ENCODE results near the gene CNKSR3. TPM values are rescaled to one million over a fixed set of nuclear protein-coding genes. Genes with fewer than 3 reads are reported as not detected.
A peak's percentile ranks its signal among the peaks of the same experiment; 100 is the strongest.

Gene CNKSR3
- total RNA-seq, 1 experiment from 2014 or later, result 10.3 TPM

GRCh38 chr6:154511791-154512190 lies 1.3 kb upstream of the CNKSR3 start:
- no peak overlapping the region for H3K27ac ChIP-seq (ENCODE audit: low read depth, low read length, poor library complexity, severe bottlenecking)
- no peak for TF ChIP-seq CTCF (conservative IDR thresholded peaks at IDR 0.05; ENCODE audit: low read depth, low read length)
- TF ChIP-seq EZH2 (IDR thresholded peaks at IDR 0.05; ENCODE audit: borderline replicate concordance, low read depth, low read length, poor library complexity, severe bottlenecking), result no peak
- CTCF ChIA-PET, result no interaction called here
- POLR2A ChIA-PET (ENCODE audit: low non-redundant PET), result no interaction called here
- no peaks in the 10 kb centered on the region for H3K9me3 ChIP-seq (ENCODE audit: low read depth, low read length, poor library complexity, severe bottlenecking)
- intact Hi-C loops (cut with micrococcal nuclease; ENCODE audit: unreplicated experiment), result loop anchor here (5.0 to 10.0 kb wide), 3 partner anchors 133 to 357 kb away; partner anchors contain the start of gene SCAF8
- H3K36me3 ChIP-seq (ENCODE audit: insufficient read depth, low read length, poor library complexity, severe bottlenecking), result no peaks in the 10 kb centered on the region
- no TSS peak for BruUV-seq (replicated peaks)
- H3K4me3 ChIP-seq (ENCODE audit: low read depth, low read length, poor library complexity, severe bottlenecking), result no peak overlapping the region
- H3K4me1 ChIP-seq (ENCODE audit: insufficient read depth, low read length, poor library complexity, severe bottlenecking), result peaks cover 44% of the 10 kb centered on the region
- no peaks in the 10 kb centered on the region for H3K27me3 ChIP-seq (replicated peaks; ENCODE audit: insufficient read depth, low read depth, low read length, poor library complexity)
- DNase-seq (ENCODE audit: low spot score), result no peak

- H3K36me3 ChIP-seq (ENCODE audit: insufficient read depth, low read length, poor library complexity, severe bottlenecking), result no peaks in the 10 kb centered on the region
- no peaks in the 10 kb centered on the region for H3K27me3 ChIP-seq (replicated peaks; ENCODE audit: insufficient read depth, low read depth, low read length, poor library complexity)
- no TSS peak for BruUV-seq (replicated peaks)
- peaks cover 31% of the 10 kb centered on the region for H3K4me1 ChIP-seq (ENCODE audit: insufficient read depth, low read length, poor library complexity, severe bottlenecking)
- intact Hi-C loops (cut with micrococcal nuclease; ENCODE audit: unreplicated experiment), result loop anchor here (5.0 to 10.0 kb wide), 3 partner anchors 135 to 355 kb away; partner anchors contain the start of gene SCAF8
- POLR2A ChIA-PET (ENCODE audit: low non-redundant PET), result no interaction called here
- peak overlapping the region; percentile 84 for H3K27ac ChIP-seq (ENCODE audit: low read depth, low read length, poor library complexity, severe bottlenecking)
- H3K9me3 ChIP-seq (ENCODE audit: low read depth, low read length, poor library complexity, severe bottlenecking), result no peaks in the 10 kb centered on the region
- TF ChIP-seq EZH2 (IDR thresholded peaks at IDR 0.05; ENCODE audit: borderline replicate concordance, low read depth, low read length, poor library complexity, severe bottlenecking), result no peak
- TF ChIP-seq CTCF (conservative IDR thresholded peaks at IDR 0.05; ENCODE audit: low read depth, low read length), result peak; percentile 12; the same call in 1 of the 2 replicates
- CTCF ChIA-PET, result no interaction called here
- peak overlapping the region; percentile 71 for H3K4me3 ChIP-seq (ENCODE audit: low read depth, low read length, poor library complexity, severe bottlenecking)
- peak; percentile 43 for DNase-seq (ENCODE audit: low spot score)
Measured at GRCh38 chr6:154509421-154510143, 903 bp downstream of the CNKSR3 start.

GRCh38 chr6:154508573-154509375 lies 1.7 kb downstream of the CNKSR3 start:
- no peaks in the 10 kb centered on the region for H3K36me3 ChIP-seq (ENCODE audit: insufficient read depth, low read length, poor library complexity, severe bottlenecking)
- CTCF ChIA-PET, result no interaction called here
- DNase-seq (ENCODE audit: low spot score), result no peak
- no peak overlapping the region for H3K27ac ChIP-seq (ENCODE audit: low read depth, low read length, poor library complexity, severe bottlenecking)
- TF ChIP-seq EZH2 (IDR thresholded peaks at IDR 0.05; ENCODE audit: borderline replicate concordance, low read depth, low read length, poor library complexity, severe bottlenecking) (no peak), CTCF (conservative IDR thresholded peaks at IDR 0.05; ENCODE audit: low read depth, low read length) (no peak)
- intact Hi-C loops (cut with micrococcal nuclease; ENCODE audit: unreplicated experiment), result no loop called here
- H3K27me3 ChIP-seq (replicated peaks; ENCODE audit: insufficient read depth, low read depth, low read length, poor library complexity), result no peaks in the 10 kb centered on the region
- H3K9me3 ChIP-seq (ENCODE audit: low read depth, low read length, poor library complexity, severe bottlenecking), result no peaks in the 10 kb centered on the region
- H3K4me3 ChIP-seq (ENCODE audit: low read depth, low read length, poor library complexity, severe bottlenecking), result peak overlapping the region; percentile 71
- POLR2A ChIA-PET (ENCODE audit: low non-redundant PET), result no interaction called here
- TSS peak; percentile 31 for BruUV-seq (replicated peaks)
- H3K4me1 ChIP-seq (ENCODE audit: insufficient read depth, low read length, poor library complexity, severe bottlenecking), result peaks cover 23% of the 10 kb centered on the region
